NCI-H1092 treated with DMSO at 0.1 percent for 48 hours (cell line): ENCODE results near the gene DNMBP.
A peak's percentile ranks its signal among the peaks of the same experiment; 100 is the strongest.
"Not testable (repeated sequence)": the region's sequence is repeated elsewhere in the genome, so short reads cannot be mapped to it uniquely, and the experiment has no call there.

ENCODE experiments used
- DNase-seq: peaks from one replicate; lab custom pipeline; 2025; lab: John Stamatoyannopoulos, UW

Gene DNMBP

GRCh38 chr10:100020142-100020885 is 10.6 kb upstream of the DNMBP start:
- DNase-seq: peak; percentile 58

GRCh38 chr10:100019787-100020141 is 10.0 kb upstream of the DNMBP start:
- no peak for DNase-seq

GRCh38 chr10:100014071-100014762 is 4.5 kb upstream of the DNMBP start:
- DNase-seq: peak; percentile 54

- no peak for DNase-seq
Measured at GRCh38 chr10:100013621-100014020, 3.9 kb upstream of the DNMBP start.

GRCh38 chr10:100011906-100012305 is 2.2 kb upstream of the DNMBP start:
- not testable (repeated sequence) for DNase-seq

- DNase-seq: no peak
Measured at GRCh38 chr10:100009283-100009792, 409 bp downstream of the DNMBP start.

GRCh38 chr10:100008708-100009282 is 952 bp downstream of the DNMBP start:
- no peak for DNase-seq

GRCh38 chr10:100008142-100008522 is 1.6 kb downstream of the DNMBP start:
- DNase-seq: no peak

GRCh38 chr10:100007231-100008141 is 2.3 kb downstream of the DNMBP start:
- DNase-seq: no peak

GRCh38 chr10:100006243-100006886 is 3.4 kb downstream of the DNMBP start:
- DNase-seq: no peak

GRCh38 chr10:100004805-100005510 is 4.8 kb downstream of the DNMBP start:
- DNase-seq: no peak

GRCh38 chr10:100000109-100000644 is 9.6 kb downstream of the DNMBP start:
- DNase-seq: no peak

- no peak for DNase-seq
Measured at GRCh38 chr10:99999319-100000108, 10.2 kb downstream of the DNMBP start.

- DNase-seq: no peak
Measured at GRCh38 chr10:99998889-99999288, 10.9 kb downstream of the DNMBP start.

GRCh38 chr10:99996671-99997648 is 12.8 kb downstream of the DNMBP start:
- DNase-seq: no peak

- DNase-seq: no peak
Measured at GRCh38 chr10:99995713-99996112, 14.0 kb downstream of the DNMBP start.

GRCh38 chr10:99995269-99995668 is 14.5 kb downstream of the DNMBP start:
- no peak for DNase-seq

GRCh38 chr10:99994801-99995200 is 14.9 kb downstream of the DNMBP start:
- DNase-seq: no peak
